ENCODE measurements around the gene MKRN2.

GRCh38 chr3:12515631-12516030 is 41.3 kb upstream of the MKRN2 start:
- TF ChIP-seq CTCF (IDR thresholded peaks at IDR 0.05) (no peak), POLR2A (IDR thresholded peaks at IDR 0.05) (no peak)

All from tibial nerve (tissue), 3 donors.